Sciatic nerve (tissue), 2 donors: ENCODE data around the gene CFAP57. TPM values are rescaled to one million over a fixed set of nuclear protein-coding genes. Genes with fewer than 3 reads are reported as not detected.

Experiments used
- ATAC-seq: fragments of 200-7000 bp; cut with Tn5 transposase; one replicate; pipeline ENCODE4 v1.9.1; 2020; ENCODE audit warnings: mild to moderate bottlenecking, moderate library complexity
- DNase-seq: peaks from one replicate; pipeline ENCODE4 v3.0.0-alpha.2; 2020; ENCODE audit warnings: low spot score
- intact Hi-C: fragments of 100-400 bp; cut with DNase I; formaldehyde crosslinking; loops from one replicate; pipeline ENCODE4 v1.14.2; 2022
- microRNA-seq: library from miRNA; unstranded; fragments of <30 nt; microRNA quantifications from one replicate; pipeline ENCODE4 v1.2.0, GENCODE V29; 2020
- total RNA-seq: library from RNA; stranded (reverse); fragmentation: NEBNext Ultra II Directional; extraction: Animal tissue kit (Norgen Biotek cat#: 25700); gene quantifications from one replicate; pipeline ENCODE4 v1.2.1, GENCODE V29; 2021
- donor health status: DM: no; HTN: no; CAD: no.
- donor health status: DM: no; HTN: no; CAD: no.

Gene CFAP57
- total RNA-seq, 1 donor from 2014 or later = 0.31 TPM

DNA sequence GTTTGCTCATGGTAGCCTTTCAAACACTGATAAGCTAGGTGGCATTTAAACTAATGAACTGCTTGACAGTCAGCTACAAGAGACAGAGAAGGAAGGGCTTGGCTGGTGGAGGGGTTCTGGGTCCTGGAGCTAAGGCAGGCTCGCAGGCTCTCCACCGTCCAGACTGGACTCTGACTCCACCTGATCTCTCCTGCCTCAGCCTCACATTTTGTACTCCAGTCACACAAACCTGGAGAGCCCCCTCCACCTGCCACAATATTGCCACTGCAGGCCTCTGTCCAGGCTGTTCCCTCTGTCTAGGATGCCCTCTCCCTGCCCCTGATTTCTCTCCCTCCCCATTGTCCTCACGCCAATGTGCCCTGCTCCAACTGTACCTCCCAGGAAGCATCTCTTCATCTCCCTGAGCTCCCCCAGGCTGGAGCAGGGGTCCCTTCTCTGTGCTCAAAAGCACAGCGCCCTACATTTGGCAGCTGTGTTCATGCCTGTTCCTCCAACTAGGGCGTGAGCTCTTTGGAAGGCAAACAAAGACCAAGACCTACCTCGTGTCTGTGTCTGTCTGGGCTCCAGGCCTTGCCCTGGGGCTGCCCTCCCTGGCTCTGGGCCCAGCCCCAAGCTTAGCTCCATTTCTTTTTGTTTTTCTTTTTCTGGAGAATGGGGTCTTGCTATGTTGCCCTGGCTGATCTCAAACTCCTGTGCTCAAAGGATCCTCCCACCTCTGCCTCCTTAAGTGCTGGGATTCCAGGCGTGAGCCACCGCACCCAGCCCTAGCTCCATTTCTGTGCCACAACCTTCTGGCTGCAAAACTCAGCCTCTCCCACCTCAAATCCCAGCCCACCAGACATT is 131.6 kb downstream of the CFAP57 start:
- no peak for DNase-seq
- peak; percentile 57 for ATAC-seq
- intact Hi-C loops = no loop called here

Small RNA genes lying within 50 kb of the gene (microRNA-seq; reads per million reads assigned to microRNA genes)
- 1.8 reads per million for gene MIR6733

Other genes starting within 250 kb of the CFAP57 start
- gene SLC2A1, start 213.5 kb upstream of the CFAP57 start, total RNA-seq = 968 TPM
- gene EBNA1BP2, start within 50 bp of the CFAP57 start, total RNA-seq = 32.7 TPM
- 3.2 TPM for gene TMEM125, start 97.7 kb downstream of the CFAP57 start, total RNA-seq
- not detected for gene C1orf210, start 113.3 kb downstream of the CFAP57 start, total RNA-seq
- gene TIE1, start 128.7 kb downstream of the CFAP57 start, total RNA-seq = 58.0 TPM
- gene MPL, start 165.5 kb downstream of the CFAP57 start, total RNA-seq = 0.40 TPM
- gene CDC20, start 186.7 kb downstream of the CFAP57 start, total RNA-seq = 1.9 TPM
- gene ELOVL1, start 195.7 kb downstream of the CFAP57 start, total RNA-seq = 72.4 TPM
- 30.8 TPM for gene MED8, start 217.5 kb downstream of the CFAP57 start, total RNA-seq
- gene SZT2, start 217.6 kb downstream of the CFAP57 start, total RNA-seq = 86.6 TPM